Measurements from ENCODE around the gene RALGAPA2.

RALGAPA2 gene

GRCh38 chr20:20423117-20423516, 289.3 kb downstream of the RALGAPA2 start:
- no peak for DNase-seq

GRCh38 chr20:20417876-20418676, 294.4 kb downstream of the RALGAPA2 start:
- no peak for DNase-seq

- no peak for DNase-seq
Measured at GRCh38 chr20:20415321-20415720, 297.1 kb downstream of the RALGAPA2 start.

- DNase-seq, result no peak
Measured at GRCh38 chr20:20414640-20415220, 297.7 kb downstream of the RALGAPA2 start.

GRCh38 chr20:20413810-20414281, 298.6 kb downstream of the RALGAPA2 start:
- DNase-seq, result no peak

GRCh38 chr20:20412750-20413149, 299.7 kb downstream of the RALGAPA2 start:
- no peak for DNase-seq

- DNase-seq, result no peak
Measured at GRCh38 chr20:20411836-20412235, 300.6 kb downstream of the RALGAPA2 start.

GRCh38 chr20:20411402-20411801, 301.0 kb downstream of the RALGAPA2 start:
- DNase-seq, result no peak

GRCh38 chr20:20410678-20411077, 301.8 kb downstream of the RALGAPA2 start:
- DNase-seq, result no peak

- DNase-seq, result no peak
Measured at GRCh38 chr20:20409331-20409730, 303.1 kb downstream of the RALGAPA2 start.

GRCh38 chr20:20407891-20408805, 304.3 kb downstream of the RALGAPA2 start:
- no peak for DNase-seq

- DNase-seq, result no peak
Measured at GRCh38 chr20:20406306-20406705, 306.1 kb downstream of the RALGAPA2 start.

GRCh38 chr20:20405623-20406022, 306.8 kb downstream of the RALGAPA2 start:
- DNase-seq, result no peak

- no peak for DNase-seq
Measured at GRCh38 chr20:20404633-20405032, 307.8 kb downstream of the RALGAPA2 start.

GRCh38 chr20:20401991-20402390, 310.5 kb downstream of the RALGAPA2 start:
- no peak for DNase-seq

- no peak for DNase-seq
Measured at GRCh38 chr20:20399531-20400500, 312.6 kb downstream of the RALGAPA2 start.

- DNase-seq, result no peak
Measured at GRCh38 chr20:20398123-20398522, 314.3 kb downstream of the RALGAPA2 start.

- no peak for DNase-seq
Measured at GRCh38 chr20:20396794-20397193, 315.6 kb downstream of the RALGAPA2 start.

- no peak for DNase-seq
Measured at GRCh38 chr20:20395903-20396568, 316.4 kb downstream of the RALGAPA2 start.

GRCh38 chr20:20395087-20395486, 317.4 kb downstream of the RALGAPA2 start:
- DNase-seq, result no peak

Data from 8988T (cell line).